OCI-LY1 (cell line): ENCODE data around the gene GABRB3.

Experiments used
- H2AFZ ChIP-seq: fragments of 200-600 bp; sonication (generic), shearing (Covaris generic); 2 replicates; pipeline ENCODE4 v1.6.0; 2014; ENCODE audit warnings: antibody characterized with exemption, mild to moderate bottlenecking, low read length
- H3F3A ChIP-seq: fragments of 200-600 bp; sonication (generic), shearing (Covaris generic); 2 replicates; pipeline ENCODE4 v1.6.0; 2014; ENCODE audit warnings: mild to moderate bottlenecking, antibody characterized with exemption, low read length, moderate library complexity; ENCODE audit not compliant: insufficient read depth
- H3K27ac ChIP-seq: fragments of 200-600 bp; sonication (generic); 2 replicates; pipeline ENCODE4 v1.5.1; 2014; ENCODE audit warnings: low read length, mixed run types, mild to moderate bottlenecking, low read depth; ENCODE audit not compliant: poor library complexity, severe bottlenecking
- H3K27me3 ChIP-seq: fragments of 200-600 bp; sonication (generic); 2 replicates; pipeline ENCODE4 v1.6.0; 2014; ENCODE audit warnings: antibody characterized with exemption, mild to moderate bottlenecking, low read length, moderate library complexity; ENCODE audit not compliant: insufficient read depth
- H3K36me3 ChIP-seq: fragments of 200-600 bp; sonication (generic); 2 replicates; pipeline ENCODE4 v1.6.1; 2014; ENCODE audit warnings: mild to moderate bottlenecking, antibody characterized with exemption, low read length, moderate library complexity, mixed read lengths; ENCODE audit not compliant: insufficient read depth
- H3K4me1 ChIP-seq: fragments of 200-600 bp; sonication (generic); 2 replicates; pipeline ENCODE4 v1.5.1; 2014; ENCODE audit warnings: mild to moderate bottlenecking, low read length, moderate library complexity; ENCODE audit not compliant: insufficient read depth, severe bottlenecking
- H3K4me2 ChIP-seq: fragments of 200-600 bp; sonication (generic), shearing (Covaris generic); 2 replicates; pipeline ENCODE4 v1.6.1; 2014; ENCODE audit warnings: low read length
- H3K4me3 ChIP-seq: fragments of 200-600 bp; sonication (generic); 2 replicates; pipeline ENCODE4 v1.5.1; 2014; ENCODE audit warnings: low read length, low read depth, mild to moderate bottlenecking, mixed read lengths; ENCODE audit not compliant: poor library complexity, severe bottlenecking
- H3K79me2 ChIP-seq: fragments of 200-600 bp; shearing (Covaris generic); 2 replicates; pipeline ENCODE4 v1.6.1; 2016; ENCODE audit warnings: mixed run types, low read length, mixed read lengths; ENCODE audit not compliant: insufficient read depth
- H3K9ac ChIP-seq: fragments of 200-600 bp; sonication (generic), shearing (Covaris generic); 2 replicates; pipeline ENCODE4 v1.6.1; 2014; ENCODE audit warnings: mild to moderate bottlenecking, low read length, mixed read lengths
- H3K9me2 ChIP-seq: fragments of 200-600 bp; sonication (generic), shearing (Covaris generic); 2 replicates; pipeline ENCODE4 v1.6.1; 2014; ENCODE audit warnings: low read depth, mild to moderate bottlenecking, low read length, mixed read lengths
- H3K9me3 ChIP-seq: fragments of 200-600 bp; shearing (Covaris generic); 2 replicates; pipeline ENCODE4 v1.6.1; 2014; ENCODE audit warnings: low read length, mixed read lengths
- H4K20me1 ChIP-seq: fragments of 200-600 bp; sonication (generic), shearing (Covaris generic); 2 replicates; pipeline ENCODE4 v1.6.0; 2016; ENCODE audit warnings: mild to moderate bottlenecking, low read length; ENCODE audit not compliant: insufficient read depth
- CTCF ChIP-seq: fragments of 200-600 bp; sonication (generic), shearing (Covaris generic); IDR thresholded peaks from 2 replicates; pipeline ENCODE4 v1.5.1; 2017; ENCODE audit warnings: mild to moderate bottlenecking, antibody characterized with exemption, low read length, moderate library complexity, mixed read lengths
- EZH2 ChIP-seq: fragments of 200-600 bp; sonication (generic), shearing (Covaris generic); IDR thresholded peaks from 2 replicates; pipeline ENCODE4 v1.8.0; 2017; ENCODE audit warnings: borderline replicate concordance, mixed run types, mild to moderate bottlenecking, antibody characterized with exemption, low read length, moderate library complexity, mixed read lengths

Gene GABRB3

DNA sequence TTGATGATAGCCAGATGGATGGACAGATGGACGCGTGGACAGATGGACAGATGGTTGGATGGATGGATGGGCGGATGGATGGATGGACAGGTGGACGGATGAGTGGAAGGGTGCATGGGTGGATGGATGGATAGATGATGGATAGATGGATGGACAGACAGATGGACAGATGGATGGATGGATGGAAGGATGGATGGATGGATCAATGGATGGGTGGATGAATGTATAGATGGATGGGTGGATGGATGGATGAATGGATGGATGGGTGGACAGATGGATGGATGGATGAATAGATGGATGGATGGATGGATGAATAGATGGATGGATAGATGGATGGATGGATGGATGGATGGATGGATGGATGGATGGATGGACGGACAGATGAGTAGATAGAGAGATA, 40.9 kb downstream of the GABRB3 start:
- no peaks in the 10 kb centered on the region for H3K27me3 ChIP-seq
- H3K9ac ChIP-seq = no peak overlapping the region
- H3K9me3 ChIP-seq = no peaks in the 10 kb centered on the region
- no peaks in the 10 kb centered on the region for H3K79me2 ChIP-seq
- H3K4me3 ChIP-seq = no peak overlapping the region
- no peak overlapping the region for H3K4me2 ChIP-seq
- no peaks in the 10 kb centered on the region for H4K20me1 ChIP-seq
- no peaks in the 10 kb centered on the region for H3K9me2 ChIP-seq
- TF ChIP-seq CTCF = no peak
- TF ChIP-seq EZH2 = no peak
- H3K36me3 ChIP-seq = no peaks in the 10 kb centered on the region
- no peaks in the 10 kb centered on the region for H3K4me1 ChIP-seq
- no peaks in the 10 kb centered on the region for H3F3A ChIP-seq
- H2AFZ ChIP-seq = no peak overlapping the region
- H3K27ac ChIP-seq = no peak overlapping the region

GRCh38 chr15:26729581-26729980, 43.3 kb downstream of the GABRB3 start:
- H3K4me2 ChIP-seq = no peak overlapping the region
- H3K4me3 ChIP-seq = no peak overlapping the region
- H3F3A ChIP-seq = no peaks in the 10 kb centered on the region
- no peaks in the 10 kb centered on the region for H3K9me3 ChIP-seq
- H3K4me1 ChIP-seq = no peaks in the 10 kb centered on the region
- H2AFZ ChIP-seq = no peak overlapping the region
- TF ChIP-seq EZH2 (no peak), CTCF (no peak)
- H3K9me2 ChIP-seq = no peaks in the 10 kb centered on the region
- H3K27ac ChIP-seq = no peak overlapping the region
- H3K36me3 ChIP-seq = no peaks in the 10 kb centered on the region
- no peaks in the 10 kb centered on the region for H4K20me1 ChIP-seq
- H3K9ac ChIP-seq = no peak overlapping the region
- no peaks in the 10 kb centered on the region for H3K27me3 ChIP-seq
- no peaks in the 10 kb centered on the region for H3K79me2 ChIP-seq

DNA sequence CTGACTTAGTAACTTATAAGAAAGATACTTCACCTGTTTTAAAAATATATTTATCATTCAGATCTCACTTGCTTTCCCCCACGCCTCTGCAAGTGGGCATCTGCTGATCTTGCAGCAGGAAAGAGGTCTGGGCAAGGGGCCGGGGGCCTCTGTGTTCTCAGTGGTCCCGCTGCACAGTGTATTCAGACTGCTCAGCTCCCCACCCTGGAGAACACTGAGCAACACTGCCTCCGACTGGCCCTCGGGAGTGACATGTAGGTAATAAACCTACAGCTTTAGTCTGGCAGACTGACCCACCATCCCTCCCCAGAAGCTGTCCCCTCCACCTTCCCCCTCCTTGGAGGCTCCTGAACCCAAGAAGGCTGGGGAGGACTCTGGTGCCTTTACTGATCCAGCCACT, 43.8 kb downstream of the GABRB3 start:
- Histone ChIP-seq H3K4me3 (no peak overlapping the region), H3K9me2 (no peaks in the 10 kb centered on the region), H4K20me1 (no peaks in the 10 kb centered on the region), H3F3A (no peaks in the 10 kb centered on the region), H3K9ac (no peak overlapping the region), H3K79me2 (no peaks in the 10 kb centered on the region), H2AFZ (no peak overlapping the region), H3K4me2 (no peak overlapping the region), H3K36me3 (no peaks in the 10 kb centered on the region), H3K27me3 (no peaks in the 10 kb centered on the region), H3K9me3 (no peaks in the 10 kb centered on the region), H3K27ac (no peak overlapping the region), H3K4me1 (no peaks in the 10 kb centered on the region)
- TF ChIP-seq CTCF (no peak), EZH2 (no peak)
